ENCODE data around the gene FAM204A.

FAM204A gene

DNA sequence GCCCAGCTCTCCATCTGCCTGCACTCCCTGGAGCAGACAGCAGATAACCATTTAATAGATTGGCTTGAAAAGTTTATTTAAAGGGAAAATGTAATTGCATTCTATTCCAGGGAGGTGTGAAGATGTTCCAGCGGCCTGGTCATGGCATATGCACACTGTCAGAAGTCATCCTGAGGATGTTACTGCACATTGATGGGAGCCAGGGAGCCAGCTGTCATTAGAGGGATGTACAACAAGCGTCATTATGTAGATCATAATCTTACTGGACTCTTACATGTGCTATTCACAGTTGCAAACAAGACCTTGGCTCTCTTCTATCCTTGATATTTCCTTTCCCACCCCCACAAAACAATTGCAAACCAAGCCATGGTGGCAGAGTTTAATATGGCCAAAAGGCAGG lies 65.4 kb downstream of the FAM204A start:
- no peak for DNase-seq

DNA sequence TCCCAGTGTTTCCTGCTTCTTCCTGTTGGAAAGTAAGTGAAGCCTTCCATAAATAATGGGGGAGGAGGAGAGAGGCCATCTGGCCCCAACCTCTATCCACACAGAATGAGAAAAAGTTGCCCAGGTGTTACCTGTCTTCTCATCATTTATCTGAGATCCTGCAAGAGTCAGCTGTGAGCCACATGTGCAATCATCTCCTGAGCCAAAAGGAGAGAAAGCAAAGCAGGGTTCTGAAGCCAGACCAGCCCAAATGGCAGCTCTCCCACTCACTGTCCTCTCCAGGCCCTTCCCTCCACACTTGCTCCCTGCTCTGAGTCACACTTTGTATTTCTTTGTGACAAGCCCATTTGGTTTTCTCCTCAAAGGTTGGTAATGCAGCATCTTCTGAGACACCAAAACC lies 65.9 kb downstream of the FAM204A start:
- no peak for DNase-seq

DNA sequence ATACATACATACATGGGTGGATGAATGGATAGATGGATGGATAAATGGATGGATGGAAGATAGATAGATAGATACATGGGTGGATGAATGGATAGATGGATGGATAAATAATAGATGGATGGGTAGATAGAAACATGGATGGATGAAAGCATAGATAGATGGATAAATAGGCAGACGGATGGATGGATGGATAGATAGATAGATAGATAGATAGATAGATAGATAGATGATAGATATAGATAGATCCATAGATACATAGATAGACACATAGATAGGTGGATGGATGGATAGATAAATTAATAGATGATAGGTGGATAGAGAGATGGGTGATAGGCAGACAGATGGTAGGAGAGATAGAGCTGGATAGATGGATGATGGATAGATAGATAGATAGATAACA lies 68.5 kb downstream of the FAM204A start:
- DNase-seq, result no peak

DNA sequence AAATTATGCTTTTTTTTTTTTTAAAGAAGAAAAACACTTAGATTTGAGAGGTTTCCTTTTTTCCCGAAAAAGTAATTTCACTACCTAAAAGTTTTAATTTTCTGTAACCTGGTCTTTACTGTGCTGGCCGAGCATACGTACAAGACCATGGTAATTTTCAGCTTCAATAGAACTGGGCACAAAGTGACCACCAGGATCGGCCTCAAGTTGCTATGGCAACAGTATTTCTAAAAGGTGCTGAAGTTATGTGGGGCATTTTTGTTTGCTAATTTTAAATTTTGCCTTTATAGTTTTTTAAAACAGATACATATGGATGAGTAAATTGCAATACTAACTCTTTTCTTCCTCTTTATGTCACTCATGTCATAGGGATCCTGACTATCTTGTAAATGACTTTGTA lies 69.4 kb downstream of the FAM204A start:
- DNase-seq, result no peak

DNA sequence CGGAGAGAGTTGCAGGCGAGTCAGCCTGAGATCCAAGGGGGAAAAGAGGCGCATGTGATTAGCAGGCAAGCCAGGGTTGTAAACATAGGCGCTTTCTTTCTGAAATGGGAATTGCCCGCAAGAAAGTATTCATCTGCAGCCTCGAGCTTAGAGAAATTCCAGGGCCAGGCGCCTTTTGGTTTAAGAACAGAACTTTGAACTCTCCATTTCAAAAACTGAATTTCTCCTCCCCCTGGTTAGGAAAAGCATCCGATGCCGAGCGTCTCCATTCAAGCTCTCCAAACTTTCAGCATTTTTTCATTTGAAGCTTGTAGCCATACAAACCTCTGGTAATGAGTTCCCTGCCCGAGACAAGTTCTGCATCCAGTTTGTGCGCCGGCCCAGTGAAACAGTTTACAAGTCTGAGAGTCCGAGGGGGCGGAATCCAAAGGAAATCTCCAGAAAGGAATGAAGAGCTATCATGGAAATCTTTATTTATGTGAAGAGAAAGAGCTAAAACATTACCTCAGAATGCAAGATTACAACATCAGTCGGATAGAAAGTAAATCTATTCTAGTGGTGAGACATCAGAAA lies 69.9 kb downstream of the FAM204A start:
- DNase-seq, result no peak

DNA sequence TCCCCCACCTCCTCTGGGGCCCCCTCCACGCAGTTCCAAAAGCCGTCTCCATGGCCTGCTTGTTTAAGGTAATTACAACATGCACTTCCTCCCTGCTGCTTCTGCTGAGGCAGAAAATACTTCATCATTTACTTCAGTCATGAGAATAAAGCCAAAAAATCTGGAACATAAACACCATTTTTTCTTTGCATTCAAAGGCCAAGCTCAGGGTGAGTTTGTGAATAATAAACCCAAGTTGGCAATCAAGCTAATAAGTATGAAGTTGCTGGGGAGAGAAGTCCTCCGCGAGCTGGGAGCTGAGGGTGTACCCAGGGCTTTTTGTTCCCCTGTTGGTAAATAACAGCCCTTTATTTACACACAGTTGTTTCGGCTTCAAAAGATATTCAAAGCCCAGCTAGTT lies 70.5 kb downstream of the FAM204A start:
- DNase-seq, result no peak

GRCh38 chr10:118266098-118266748 lies 75.9 kb downstream of the FAM204A start:
- no peak for DNase-seq

DNA sequence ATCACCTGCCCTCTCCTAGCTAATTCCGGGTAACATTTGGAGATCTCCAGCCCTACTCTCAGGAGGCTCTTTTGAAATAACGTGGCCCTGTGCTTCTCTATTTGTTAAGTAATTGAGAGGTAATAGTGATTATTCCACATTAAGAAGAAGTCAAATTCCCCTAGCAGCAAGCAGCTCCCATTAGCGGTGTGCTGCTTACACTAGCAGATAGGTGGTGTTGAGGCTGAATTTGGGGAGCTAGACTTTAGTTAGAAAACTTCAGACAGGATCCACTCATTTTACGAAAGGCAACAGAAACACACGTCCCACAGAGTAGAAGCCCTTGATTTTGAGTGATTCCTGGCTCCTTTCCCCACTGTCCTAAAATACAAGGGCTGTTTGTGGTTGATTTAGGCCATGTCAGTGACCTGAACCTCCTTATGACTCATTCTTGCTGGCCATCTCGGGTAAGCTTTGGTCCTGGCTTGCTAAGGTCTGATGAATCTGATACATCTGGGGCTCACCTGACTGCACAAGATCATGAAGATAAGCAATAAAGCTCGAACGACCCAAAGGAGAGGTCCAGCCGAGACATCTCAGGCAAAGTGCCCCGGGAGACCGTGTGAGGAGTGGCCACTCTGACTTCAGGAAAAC lies 77.2 kb downstream of the FAM204A start:
- no peak for DNase-seq

- DNase-seq, result no peak
Observed at GRCh38 chr10:118264252-118264651, 77.9 kb downstream of the FAM204A start.

DNA sequence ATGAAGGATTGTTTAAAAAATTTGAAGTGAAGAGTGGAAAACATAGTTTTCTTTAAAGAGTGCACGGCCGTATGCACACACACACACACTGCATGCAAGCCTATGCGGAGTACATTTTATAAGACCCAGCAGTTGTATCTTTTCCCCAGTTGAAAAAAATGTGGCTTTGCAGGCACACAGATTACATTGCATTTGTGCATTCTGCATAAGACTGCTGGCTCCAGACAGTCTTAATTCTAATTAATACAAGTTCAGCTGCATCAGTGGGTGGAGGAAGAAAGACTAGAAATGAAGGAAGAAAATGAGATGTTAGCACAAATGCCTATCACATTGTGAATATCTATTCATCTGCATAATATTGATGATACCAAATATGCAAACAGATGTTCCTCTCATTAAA lies 79.6 kb downstream of the FAM204A start:
- no peak for DNase-seq

- DNase-seq, result no peak
Observed at GRCh38 chr10:118259288-118259906, 82.7 kb downstream of the FAM204A start.

DNA sequence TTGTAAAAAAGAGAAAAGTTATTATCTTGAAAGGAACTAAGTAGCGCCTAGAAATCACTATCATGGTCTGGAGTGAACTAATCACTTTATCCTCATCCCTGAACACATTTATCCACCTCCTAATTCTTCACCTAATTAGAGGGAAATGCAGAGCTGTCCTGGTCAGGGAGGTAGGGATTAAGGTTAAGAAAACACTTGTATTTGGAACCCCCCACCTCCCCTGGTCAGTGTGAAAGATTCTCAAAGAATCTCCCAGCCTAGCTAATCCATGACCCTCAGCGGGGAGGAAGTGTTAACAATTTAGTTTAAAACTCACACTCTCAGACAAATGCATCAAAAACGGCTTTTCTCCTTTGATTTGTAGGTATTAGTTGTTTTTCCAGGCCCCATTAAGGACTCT lies 83.8 kb downstream of the FAM204A start:
- no peak for DNase-seq

- DNase-seq, result no peak
Observed at GRCh38 chr10:118256825-118257570, 85.1 kb downstream of the FAM204A start.

GRCh38 chr10:118256209-118256608 lies 85.9 kb downstream of the FAM204A start:
- DNase-seq, result no peak

GRCh38 chr10:118255355-118255754 lies 86.8 kb downstream of the FAM204A start:
- no peak for DNase-seq

GRCh38 chr10:118254654-118255053 lies 87.5 kb downstream of the FAM204A start:
- no peak for DNase-seq

- no peak for DNase-seq
Observed at GRCh38 chr10:118253397-118253796, 88.7 kb downstream of the FAM204A start.

DNA sequence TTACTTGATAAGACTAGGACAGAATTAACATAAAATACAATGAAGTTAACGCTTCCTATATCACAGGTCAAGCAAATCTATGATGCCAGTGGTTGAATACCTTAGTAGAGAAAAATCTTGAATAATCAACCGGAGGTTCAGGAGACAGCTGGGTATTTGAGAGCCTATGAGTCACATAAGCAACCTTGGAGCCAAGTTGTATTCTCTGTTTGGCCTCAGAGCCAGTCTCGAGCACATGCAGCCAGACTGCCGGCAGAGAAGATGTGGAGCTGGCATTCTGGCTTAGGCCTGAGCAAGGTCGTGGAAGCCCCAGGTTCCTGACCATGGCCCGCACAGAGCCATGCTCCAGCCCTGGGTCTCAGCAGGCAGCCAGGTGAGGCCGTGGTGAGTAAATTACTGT lies 90.3 kb downstream of the FAM204A start:
- DNase-seq, result no peak

DNA sequence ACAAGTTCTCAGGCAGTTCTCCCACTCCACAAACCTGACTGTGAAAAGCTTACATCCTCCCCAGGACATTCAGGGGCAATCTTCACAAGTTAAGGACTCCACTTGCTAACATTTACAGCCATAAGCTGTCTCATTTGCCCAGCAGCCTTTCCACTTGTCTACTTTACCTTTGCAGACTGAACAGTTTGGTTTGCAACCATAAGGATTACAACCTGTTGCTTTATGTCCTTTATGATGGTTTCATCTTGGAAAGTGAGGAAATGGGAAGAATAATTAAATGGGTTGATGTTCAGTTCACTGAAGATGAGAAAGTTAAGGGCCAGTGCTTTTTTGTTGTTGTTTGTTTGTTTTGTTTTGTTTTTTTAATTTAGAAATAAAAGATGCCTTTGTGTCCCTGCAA lies 92.4 kb downstream of the FAM204A start:
- DNase-seq, result no peak

Measured in NCI-H226 (cell line).